Activated B cell treated with CpG ODN at 0.5 μM for 24 hours (primary cell): Measurements from ENCODE around the gene KCNH3. TPM values are rescaled to one million over a fixed set of nuclear protein-coding genes. Genes with fewer than 3 reads are reported as not detected.
"Not testable (repeated sequence)": the region's sequence is repeated elsewhere in the genome, so short reads cannot be mapped to it uniquely, and the experiment has no call there.

Experiments used
- ATAC-seq: fragments of 200-7000 bp; cut with Tn5 transposase; one replicate; pipeline ENCODE4 v1.10.0; 2021; ENCODE audit warnings: low read depth, mild to moderate bottlenecking, moderate library complexity
- CTCF ChIA-PET: fragments of 350-600 bp; sonication (Branson Sonifier 250); formaldehyde crosslinking; loops from one replicate; lab custom pipeline; 2021; ENCODE audit warnings: antibody characterized with exemption; lab: Charles Lee
- POLR2A ChIA-PET: fragments of 350-600 bp; sonication (Branson Sonifier 250); formaldehyde crosslinking; loops from one replicate; lab custom pipeline; 2021; ENCODE audit warnings: antibody characterized with exemption; lab: Charles Lee
- DNase-seq: peaks from one replicate; pipeline ENCODE4 v3.0.0; 2022
- H3K27ac Mint-ChIP-seq: one replicate; pipeline ENCODE4 v1.8.0; 2020; ENCODE audit warnings: mixed read lengths
- H3K27me3 Mint-ChIP-seq: one replicate; pipeline ENCODE4 v1.8.0; 2021; ENCODE audit warnings: mixed read lengths
- H3K36me3 Mint-ChIP-seq: one replicate; pipeline ENCODE4 v1.8.0; 2021; ENCODE audit warnings: low read depth, mixed read lengths
- H3K4me1 Mint-ChIP-seq: one replicate; pipeline ENCODE4 v1.8.0; 2021; ENCODE audit warnings: mixed read lengths
- H3K4me3 Mint-ChIP-seq: one replicate; pipeline ENCODE4 v1.8.0; 2020; ENCODE audit warnings: mild to moderate bottlenecking, mixed read lengths
- H3K9me3 Mint-ChIP-seq: one replicate; pipeline ENCODE4 v1.8.0; 2020; ENCODE audit warnings: mixed read lengths
- CTCF ChIP-seq: fragments of 200-600 bp; IDR thresholded peaks from one replicate; pipeline ENCODE4 v1.8.0; 2022; ENCODE audit warnings: antibody characterized with exemption, mild to moderate bottlenecking
- intact Hi-C: fragments of 100-400 bp; cut with micrococcal nuclease; formaldehyde crosslinking; loops from one replicate; pipeline ENCODE4 v1.15.1; 2024
- total RNA-seq: library from RNA; stranded (reverse); gene quantifications from 2 replicates; pipeline ENCODE4 v1.2.3, GENCODE V29; 2022

The KCNH3 gene
- total RNA-seq, 1 donor from 2014 or later: 0.44 TPM

- DNase-seq: no peak
- no peak for ATAC-seq
- peaks cover 5% of the 10 kb centered on the region for H3K4me1 Mint-ChIP-seq
- H3K27me3 Mint-ChIP-seq: no peaks in the 10 kb centered on the region
- H3K27ac Mint-ChIP-seq: no peak overlapping the region
- TF ChIP-seq CTCF: no peak
- ChIA-PET CTCF (interaction anchor here (2.1 to 2.9 kb wide), 2 partner anchors 8 to 147 kb away, joined by 8 to 16 read pairs; no protein-coding TSS in a partner anchor), POLR2A (no interaction called here)
- intact Hi-C loops: no loop called here
- peaks cover 14% of the 10 kb centered on the region for H3K36me3 Mint-ChIP-seq
- H3K4me3 Mint-ChIP-seq: no peak overlapping the region
- H3K9me3 Mint-ChIP-seq: no peaks in the 10 kb centered on the region
Observed at GRCh38 chr12:49505672-49506071, 33.2 kb upstream of the KCNH3 start.

- POLR2A ChIA-PET: no interaction called here
- Mint-ChIP-seq H3K9me3 (no peaks in the 10 kb centered on the region), H3K4me1 (peaks cover under 1% of the 10 kb centered on the region), H3K36me3 (peaks cover 10% of the 10 kb centered on the region), H3K27me3 (no peaks in the 10 kb centered on the region), H3K4me3 (no peak overlapping the region), H3K27ac (no peak overlapping the region)
- no peak for DNase-seq
- ATAC-seq: no peak
- intact Hi-C loops: no loop called here
- TF ChIP-seq CTCF: no peak
- CTCF ChIA-PET: interaction anchor here (11.3 kb wide), 1 partner anchor 148 kb away, joined by 345 read pairs; no protein-coding TSS in a partner anchor
Observed at GRCh38 chr12:49507139-49507538, 31.7 kb upstream of the KCNH3 start.

- POLR2A ChIA-PET, intact Hi-C loops, ATAC-seq, H3K27ac Mint-ChIP-seq, DNase-seq, H3K36me3 Mint-ChIP-seq, H3K4me3 Mint-ChIP-seq, H3K27me3 Mint-ChIP-seq, H3K4me1 Mint-ChIP-seq, H3K9me3 Mint-ChIP-seq: not testable (repeated sequence)
- CTCF ChIA-PET: interaction anchor here (11.3 kb wide), 1 partner anchor 151 kb away, joined by 345 read pairs; no protein-coding TSS in a partner anchor
Observed at GRCh38 chr12:49509681-49510080, 29.1 kb upstream of the KCNH3 start.

- no peak overlapping the region for H3K27ac Mint-ChIP-seq
- no peaks in the 10 kb centered on the region for H3K9me3 Mint-ChIP-seq
- ChIA-PET CTCF (interaction anchor here (1.5 to 11.3 kb wide), 6 partner anchors 10 to 223 kb away, joined by 3 to 345 read pairs (median 20); no protein-coding TSS in a partner anchor), POLR2A (interaction anchor here (1.4 kb wide), 1 partner anchor 145 kb away, joined by 4 read pairs; no protein-coding TSS in a partner anchor)
- ATAC-seq: no peak
- TF ChIP-seq CTCF: no peak
- H3K4me1 Mint-ChIP-seq: no peaks in the 10 kb centered on the region
- no peaks in the 10 kb centered on the region for H3K27me3 Mint-ChIP-seq
- intact Hi-C loops: no loop called here
- no peak for DNase-seq
- no peaks in the 10 kb centered on the region for H3K36me3 Mint-ChIP-seq
- no peak overlapping the region for H3K4me3 Mint-ChIP-seq
Observed at GRCh38 chr12:49511410-49511809, 27.4 kb upstream of the KCNH3 start.

GRCh38 chr12:49512546-49512945 lies 26.3 kb upstream of the KCNH3 start:
- Mint-ChIP-seq H3K4me1 (no peaks in the 10 kb centered on the region), H3K27ac (no peak overlapping the region), H3K36me3 (no peaks in the 10 kb centered on the region), H3K27me3 (no peaks in the 10 kb centered on the region), H3K9me3 (no peaks in the 10 kb centered on the region), H3K4me3 (no peak overlapping the region)
- intact Hi-C loops: no loop called here
- POLR2A ChIA-PET: no interaction called here
- ATAC-seq (no peak), DNase-seq (no peak)
- CTCF ChIA-PET: interaction anchor here (1.0 to 11.3 kb wide), 6 partner anchors 41 to 224 kb away, joined by 3 to 345 read pairs (median 20); no protein-coding TSS in a partner anchor
- TF ChIP-seq CTCF: no peak
